ENCODE results near the gene ZFHX2.

Gene ZFHX2

GRCh38 chr14:23545740-23546365, 5.7 kb downstream of the ZFHX2 start:
- H3K9me3 ChIP-seq (replicated peaks in 1 of 2; ENCODE audit: control insufficient read depth in 2 of 2, insufficient read depth in 1 of 2, low read depth in 1 of 2, low read length in 2 of 2) = no peaks in the 10 kb centered on the region
- no peak overlapping the region for H2AFZ ChIP-seq (ENCODE audit: low read length)
- no CpG with 5 or more reads among the region's 4 CpGs for WGBS, 2 donors (ENCODE audit: extremely low coverage in 2 of 2, insufficient read length in 2 of 2, insufficient replicate concordance in 1 of 2)
- no peak overlapping the region for H3K4me2 ChIP-seq (ENCODE audit: insufficient read depth, low read length, poor library complexity, severe bottlenecking)
- H2BK120ac ChIP-seq (ENCODE audit: low read depth, low read length) = no peak overlapping the region
- no peak overlapping the region for H4K91ac ChIP-seq (ENCODE audit: low read depth, low read length, poor library complexity)
- no peak overlapping the region for H2BK12ac ChIP-seq (ENCODE audit: low read length)
- H3K14ac ChIP-seq (ENCODE audit: low read length) = no peak overlapping the region
- H3K9ac ChIP-seq (ENCODE audit: low read depth, low read length, poor library complexity) = no peak overlapping the region
- H2BK15ac ChIP-seq (ENCODE audit: low read length) = no peak overlapping the region
- no peak for DNase-seq (ENCODE audit: low spot score)
- H3K36me3 ChIP-seq (replicated peaks in 1 of 2; ENCODE audit: control insufficient read depth in 2 of 2, insufficient read depth in 2 of 2, low read length in 2 of 2) = peaks cover 5 to 6% of the 10 kb centered on the region in 2 donors
- H2BK5ac ChIP-seq (ENCODE audit: low read length) = no peak overlapping the region
- no peak overlapping the region for H3K4ac ChIP-seq (ENCODE audit: low read length)
- H3K79me1 ChIP-seq (ENCODE audit: low read depth, low read length) = peaks cover 5% of the 10 kb centered on the region
- H3K18ac ChIP-seq (ENCODE audit: low read length) = no peak overlapping the region
- no peaks in the 10 kb centered on the region for H3K27me3 ChIP-seq (ENCODE audit: control insufficient read depth in 3 of 3, insufficient read depth in 3 of 3, low read depth in 1 of 3, low read length in 3 of 3)
- no peak overlapping the region for H3K23ac ChIP-seq (ENCODE audit: low read depth, low read length, poor library complexity)
- no peak overlapping the region for H3K4me3 ChIP-seq (ENCODE audit: low read length in 2 of 2)
- H3K4me1 ChIP-seq (ENCODE audit: control insufficient read depth in 2 of 2, insufficient read depth in 1 of 2, low read depth in 1 of 2, low read length in 2 of 2) = peaks cover 19 to 37% of the 10 kb centered on the region in 2 donors
- no peak overlapping the region for H2AK5ac ChIP-seq (ENCODE audit: low read depth, low read length)
- H3K27ac ChIP-seq (replicated peaks; ENCODE audit: low read length) = no peak overlapping the region
- H4K8ac ChIP-seq (ENCODE audit: low read depth, low read length) = no peak overlapping the region

- H4K91ac ChIP-seq (ENCODE audit: low read depth, low read length, poor library complexity) = no peak overlapping the region
- H4K8ac ChIP-seq (ENCODE audit: low read depth, low read length) = no peak overlapping the region
- H3K4me1 ChIP-seq (ENCODE audit: control insufficient read depth in 2 of 2, insufficient read depth in 1 of 2, low read depth in 1 of 2, low read length in 2 of 2) = peaks cover 17 to 32% of the 10 kb centered on the region in 2 donors
- H3K14ac ChIP-seq (ENCODE audit: low read length) = no peak overlapping the region
- H3K4me2 ChIP-seq (ENCODE audit: insufficient read depth, low read length, poor library complexity, severe bottlenecking) = no peak overlapping the region
- H3K36me3 ChIP-seq (replicated peaks in 1 of 2; ENCODE audit: control insufficient read depth in 2 of 2, insufficient read depth in 2 of 2, low read length in 2 of 2) = peaks cover 5 to 6% of the 10 kb centered on the region in 2 donors
- H2AFZ ChIP-seq (ENCODE audit: low read length) = no peak overlapping the region
- no CpG with 5 or more reads among the region's 25 CpGs for WGBS, 2 donors (ENCODE audit: extremely low coverage in 2 of 2, insufficient read length in 2 of 2, insufficient replicate concordance in 1 of 2)
- no peak overlapping the region for H3K23ac ChIP-seq (ENCODE audit: low read depth, low read length, poor library complexity)
- no peak for DNase-seq (ENCODE audit: low spot score)
- no peak overlapping the region for H2BK5ac ChIP-seq (ENCODE audit: low read length)
- H3K4ac ChIP-seq (ENCODE audit: low read length) = no peak overlapping the region
- no peak overlapping the region for H3K18ac ChIP-seq (ENCODE audit: low read length)
- H3K9me3 ChIP-seq (replicated peaks in 1 of 2; ENCODE audit: control insufficient read depth in 2 of 2, insufficient read depth in 1 of 2, low read depth in 1 of 2, low read length in 2 of 2) = no peaks in the 10 kb centered on the region
- H3K27me3 ChIP-seq (ENCODE audit: control insufficient read depth in 3 of 3, insufficient read depth in 3 of 3, low read depth in 1 of 3, low read length in 3 of 3) = no peaks in the 10 kb centered on the region
- H2AK5ac ChIP-seq (ENCODE audit: low read depth, low read length) = no peak overlapping the region
- H2BK15ac ChIP-seq (ENCODE audit: low read length) = no peak overlapping the region
- H3K4me3 ChIP-seq (ENCODE audit: low read length in 2 of 2) = no peak overlapping the region
- H3K79me1 ChIP-seq (ENCODE audit: low read depth, low read length) = no peaks in the 10 kb centered on the region
- no peak overlapping the region for H2BK120ac ChIP-seq (ENCODE audit: low read depth, low read length)
- H3K27ac ChIP-seq (replicated peaks; ENCODE audit: low read length) = no peak overlapping the region
- no peak overlapping the region for H3K9ac ChIP-seq (ENCODE audit: low read depth, low read length, poor library complexity)
- H2BK12ac ChIP-seq (ENCODE audit: low read length) = no peak overlapping the region
Observed at GRCh38 chr14:23544511-23545447, 6.8 kb downstream of the ZFHX2 start.

GRCh38 chr14:23543403-23543802, 8.2 kb downstream of the ZFHX2 start:
- H2BK12ac ChIP-seq (ENCODE audit: low read length) = no peak overlapping the region
- H3K4me3 ChIP-seq (ENCODE audit: low read length in 2 of 2) = no peak overlapping the region
- no peak overlapping the region for H2AK5ac ChIP-seq (ENCODE audit: low read depth, low read length)
- H4K8ac ChIP-seq (ENCODE audit: low read depth, low read length) = no peak overlapping the region
- no peaks in the 10 kb centered on the region for H3K79me1 ChIP-seq (ENCODE audit: low read depth, low read length)
- no peak overlapping the region for H3K27ac ChIP-seq (replicated peaks; ENCODE audit: low read length)
- H3K14ac ChIP-seq (ENCODE audit: low read length) = no peak overlapping the region
- H3K18ac ChIP-seq (ENCODE audit: low read length) = no peak overlapping the region
- no peak overlapping the region for H2AFZ ChIP-seq (ENCODE audit: low read length)
- peaks cover 5 to 6% of the 10 kb centered on the region in 2 donors for H3K36me3 ChIP-seq (replicated peaks in 1 of 2; ENCODE audit: control insufficient read depth in 2 of 2, insufficient read depth in 2 of 2, low read length in 2 of 2)
- no peaks in the 10 kb centered on the region for H3K9me3 ChIP-seq (replicated peaks in 1 of 2; ENCODE audit: control insufficient read depth in 2 of 2, insufficient read depth in 1 of 2, low read depth in 1 of 2, low read length in 2 of 2)
- H2BK120ac ChIP-seq (ENCODE audit: low read depth, low read length) = no peak overlapping the region
- no peak overlapping the region for H4K91ac ChIP-seq (ENCODE audit: low read depth, low read length, poor library complexity)
- no peak overlapping the region for H2BK15ac ChIP-seq (ENCODE audit: low read length)
- no peak overlapping the region for H3K23ac ChIP-seq (ENCODE audit: low read depth, low read length, poor library complexity)
- no peak overlapping the region for H2BK5ac ChIP-seq (ENCODE audit: low read length)
- no peak overlapping the region for H3K9ac ChIP-seq (ENCODE audit: low read depth, low read length, poor library complexity)
- no peak for DNase-seq (ENCODE audit: low spot score)
- no peak overlapping the region for H3K4ac ChIP-seq (ENCODE audit: low read length)
- H3K27me3 ChIP-seq (ENCODE audit: control insufficient read depth in 3 of 3, insufficient read depth in 3 of 3, low read depth in 1 of 3, low read length in 3 of 3) = no peaks in the 10 kb centered on the region
- WGBS, 2 donors (ENCODE audit: extremely low coverage in 2 of 2, insufficient read length in 2 of 2, insufficient replicate concordance in 1 of 2) = no CpG with 5 or more reads among the region's 5 CpGs
- H3K4me1 ChIP-seq (ENCODE audit: control insufficient read depth in 2 of 2, insufficient read depth in 1 of 2, low read depth in 1 of 2, low read length in 2 of 2) = peaks cover 20 to 36% of the 10 kb centered on the region in 2 donors
- no peak overlapping the region for H3K4me2 ChIP-seq (ENCODE audit: insufficient read depth, low read length, poor library complexity, severe bottlenecking)

GRCh38 chr14:23542261-23542660, 9.3 kb downstream of the ZFHX2 start:
- Histone ChIP-seq H3K36me3 (replicated peaks in 1 of 2; ENCODE audit: control insufficient read depth in 2 of 2, insufficient read depth in 2 of 2, low read length in 2 of 2) (peaks cover 5 to 6% of the 10 kb centered on the region in 2 donors), H2AFZ (ENCODE audit: low read length) (no peak overlapping the region), H3K4me3 (ENCODE audit: low read length in 2 of 2) (no peak overlapping the region), H3K23ac (ENCODE audit: low read depth, low read length, poor library complexity) (no peak overlapping the region), H3K4me1 (ENCODE audit: control insufficient read depth in 2 of 2, insufficient read depth in 1 of 2, low read depth in 1 of 2, low read length in 2 of 2) (peaks cover 12 to 38% of the 10 kb centered on the region in 2 donors), H2BK12ac (ENCODE audit: low read length) (no peak overlapping the region), H2BK15ac (ENCODE audit: low read length) (no peak overlapping the region), H2AK5ac (ENCODE audit: low read depth, low read length) (no peak overlapping the region), H3K14ac (ENCODE audit: low read length) (no peak overlapping the region), H3K4ac (ENCODE audit: low read length) (no peak overlapping the region), H4K91ac (ENCODE audit: low read depth, low read length, poor library complexity) (no peak overlapping the region), H3K9ac (ENCODE audit: low read depth, low read length, poor library complexity) (no peak overlapping the region), H3K79me1 (ENCODE audit: low read depth, low read length) (no peaks in the 10 kb centered on the region), H3K27me3 (ENCODE audit: control insufficient read depth in 3 of 3, insufficient read depth in 3 of 3, low read depth in 1 of 3, low read length in 3 of 3) (no peaks in the 10 kb centered on the region), H3K18ac (ENCODE audit: low read length) (no peak overlapping the region), H3K27ac (replicated peaks; ENCODE audit: low read length) (no peak overlapping the region), H3K4me2 (ENCODE audit: insufficient read depth, low read length, poor library complexity, severe bottlenecking) (no peak overlapping the region), H4K8ac (ENCODE audit: low read depth, low read length) (no peak overlapping the region), H3K9me3 (replicated peaks in 1 of 2; ENCODE audit: control insufficient read depth in 2 of 2, insufficient read depth in 1 of 2, low read depth in 1 of 2, low read length in 2 of 2) (no peaks in the 10 kb centered on the region), H2BK120ac (ENCODE audit: low read depth, low read length) (no peak overlapping the region), H2BK5ac (ENCODE audit: low read length) (no peak overlapping the region)
- DNase-seq (ENCODE audit: low spot score) = no peak
- WGBS, 2 donors (ENCODE audit: extremely low coverage in 2 of 2, insufficient read length in 2 of 2, insufficient replicate concordance in 1 of 2) = no CpG with 5 or more reads among the region's 5 CpGs

Data from neuronal stem cell (in vitro differentiated cells).